ENCODE measurements around the gene KANSL3. TPM values are rescaled to one million over a fixed set of nuclear protein-coding genes. Genes with fewer than 3 reads are reported as not detected.

Gene KANSL3
- 23.9 and 26.9 TPM in 2 replicates for total RNA-seq (2014; rRNA removed; shearing (Covaris generic))
- polyA plus RNA-seq (2016; fragmentation: Nextera tagmentation; extraction: Ambion mirVana): 15.0 and 15.6 TPM in 2 replicates

GRCh38 chr2:96638144-96639121 is at the start of gene KANSL3:
TSS of gene KANSL3 (minus strand) at chr2:96638312. CDS start at chr2:96637135, 1,177 bp downstream.
- in situ Hi-C loops (cut with MboI): no loop called here
- TF ChIP-seq EZH2phosphoT487 (IDR thresholded peaks at IDR 0.05; ENCODE audit: insufficient read depth, low read depth) (no peak), EZH2 (IDR thresholded peaks at IDR 0.05; ENCODE audit: insufficient read depth, poor library complexity, severe bottlenecking) (no peak)
- Histone ChIP-seq H3K9me2 (ENCODE audit: insufficient read depth) (no peaks in the 10 kb centered on the region), H3K9me3 (ENCODE audit: low read depth) (no peaks in the 10 kb centered on the region), H3K27ac (peak within 1 kb of the TSS; percentile 91), H3K79me2 (ENCODE audit: insufficient read depth) (peaks cover 43% of the 10 kb centered on the region), H3F3A (ENCODE audit: insufficient read depth) (no peaks in the 10 kb centered on the region), H3K36me3 (ENCODE audit: low read depth) (peaks cover 8% of the 10 kb centered on the region; the same call in 1 of the 2 replicates), H4K20me1 (ENCODE audit: insufficient read depth) (no peaks in the 10 kb centered on the region), H3K4me1 (ENCODE audit: insufficient read depth) (peaks cover 19% of the 10 kb centered on the region), H3K27me3 (replicated peaks; ENCODE audit: insufficient read depth) (no peaks in the 10 kb centered on the region), H2AFZ (peak within 1 kb of the TSS; percentile 93), H3K9ac (peak within 1 kb of the TSS; percentile 93), H3K4me3 (peak within 1 kb of the TSS; percentile 80), H3K4me2 (ENCODE audit: unreplicated experiment) (peak within 1 kb of the TSS; percentile 94)
- DNase-seq: peak; percentile 97
- WGBS, 2 experiments (ENCODE audit: low coverage in 1 of 2, low lambda C conversion rate in 2 of 2, missing lambda C conversion rate in 2 of 2): 9% methylated on average over 63 to 66 of the region's 67 CpGs

DNA sequence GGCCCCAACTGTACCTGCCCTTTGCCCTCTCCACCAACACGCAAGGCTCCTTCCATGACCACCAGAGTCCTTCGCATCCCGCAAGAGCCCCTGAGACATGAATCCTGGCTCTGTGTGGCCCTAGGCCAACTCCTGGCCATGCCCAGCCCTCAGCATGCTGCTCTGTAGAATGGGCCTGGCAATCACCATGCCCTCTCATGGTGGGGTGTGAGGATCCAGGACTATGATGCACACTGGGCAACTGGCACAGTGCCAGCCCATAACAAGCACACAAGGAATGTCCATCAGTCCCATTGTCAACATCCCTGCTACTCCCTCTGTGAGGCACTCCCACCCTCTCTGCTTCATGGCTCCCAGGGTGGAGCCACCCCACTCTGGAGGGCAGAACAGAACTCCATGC is 49.2 kb upstream of the KANSL3 start:
- no peak overlapping the region for H3K4me2 ChIP-seq (ENCODE audit: unreplicated experiment)
- H2AFZ ChIP-seq: no peak overlapping the region
- 98 to 99% methylated on average over 3 of the region's 3 CpGs for WGBS, 2 experiments (ENCODE audit: low coverage in 1 of 2, low lambda C conversion rate in 2 of 2, missing lambda C conversion rate in 2 of 2)
- H3K9me2 ChIP-seq (ENCODE audit: insufficient read depth): no peaks in the 10 kb centered on the region
- no peaks in the 10 kb centered on the region for H3K4me1 ChIP-seq (ENCODE audit: insufficient read depth)
- no peak overlapping the region for H3K9ac ChIP-seq
- H3F3A ChIP-seq (ENCODE audit: insufficient read depth): no peaks in the 10 kb centered on the region
- no peaks in the 10 kb centered on the region for H3K36me3 ChIP-seq (ENCODE audit: low read depth)
- H3K27me3 ChIP-seq (replicated peaks; ENCODE audit: insufficient read depth): no peaks in the 10 kb centered on the region
- no peaks in the 10 kb centered on the region for H3K9me3 ChIP-seq (ENCODE audit: low read depth)
- no peaks in the 10 kb centered on the region for H4K20me1 ChIP-seq (ENCODE audit: insufficient read depth)
- TF ChIP-seq EZH2 (IDR thresholded peaks at IDR 0.05; ENCODE audit: insufficient read depth, poor library complexity, severe bottlenecking): no peak
- TF ChIP-seq EZH2phosphoT487 (IDR thresholded peaks at IDR 0.05; ENCODE audit: insufficient read depth, low read depth): no peak
- in situ Hi-C loops (cut with MboI): no loop called here
- DNase-seq: no peak
- no peaks in the 10 kb centered on the region for H3K79me2 ChIP-seq (ENCODE audit: insufficient read depth)
- H3K4me3 ChIP-seq: no peak overlapping the region
- H3K27ac ChIP-seq: no peak overlapping the region

GRCh38 chr2:96685577-96686459 is 47.7 kb upstream of the KANSL3 start:
- Histone ChIP-seq H3K79me2 (ENCODE audit: insufficient read depth) (no peaks in the 10 kb centered on the region), H3K36me3 (ENCODE audit: low read depth) (no peaks in the 10 kb centered on the region), H3K4me1 (ENCODE audit: insufficient read depth) (no peaks in the 10 kb centered on the region), H3K9me3 (ENCODE audit: low read depth) (no peaks in the 10 kb centered on the region), H3K9me2 (ENCODE audit: insufficient read depth) (no peaks in the 10 kb centered on the region), H2AFZ (no peak overlapping the region), H3K4me2 (ENCODE audit: unreplicated experiment) (no peak overlapping the region), H3F3A (ENCODE audit: insufficient read depth) (no peaks in the 10 kb centered on the region), H3K27me3 (replicated peaks; ENCODE audit: insufficient read depth) (no peaks in the 10 kb centered on the region), H3K4me3 (no peak overlapping the region), H3K27ac (no peak overlapping the region), H4K20me1 (ENCODE audit: insufficient read depth) (no peaks in the 10 kb centered on the region), H3K9ac (no peak overlapping the region)
- no peak for DNase-seq
- in situ Hi-C loops (cut with MboI): no loop called here
- 31 to 33% methylated on average over 17 to 19 of the region's 19 CpGs for WGBS, 2 experiments (ENCODE audit: low coverage in 1 of 2, low lambda C conversion rate in 2 of 2, missing lambda C conversion rate in 2 of 2)
- TF ChIP-seq EZH2 (IDR thresholded peaks at IDR 0.05; ENCODE audit: insufficient read depth, poor library complexity, severe bottlenecking): no peak

GRCh38 chr2:96684883-96685576 is 46.9 kb upstream of the KANSL3 start:
- Histone ChIP-seq H4K20me1 (ENCODE audit: insufficient read depth) (no peaks in the 10 kb centered on the region), H3K9me2 (ENCODE audit: insufficient read depth) (no peaks in the 10 kb centered on the region), H3K27ac (no peak overlapping the region), H2AFZ (no peak overlapping the region), H3K4me3 (no peak overlapping the region), H3K79me2 (ENCODE audit: insufficient read depth) (no peaks in the 10 kb centered on the region), H3K27me3 (replicated peaks; ENCODE audit: insufficient read depth) (no peaks in the 10 kb centered on the region), H3F3A (ENCODE audit: insufficient read depth) (no peaks in the 10 kb centered on the region), H3K4me2 (ENCODE audit: unreplicated experiment) (no peak overlapping the region), H3K9ac (no peak overlapping the region), H3K9me3 (ENCODE audit: low read depth) (no peaks in the 10 kb centered on the region), H3K4me1 (ENCODE audit: insufficient read depth) (no peaks in the 10 kb centered on the region), H3K36me3 (ENCODE audit: low read depth) (no peaks in the 10 kb centered on the region)
- WGBS, 2 experiments (ENCODE audit: low coverage in 1 of 2, low lambda C conversion rate in 2 of 2, missing lambda C conversion rate in 2 of 2): 48 to 50% methylated on average over 16 of the region's 16 CpGs
- no peak for DNase-seq
- no peak for TF ChIP-seq EZH2 (IDR thresholded peaks at IDR 0.05; ENCODE audit: insufficient read depth, poor library complexity, severe bottlenecking)
- no peak for TF ChIP-seq EZH2phosphoT487 (IDR thresholded peaks at IDR 0.05; ENCODE audit: insufficient read depth, low read depth)
- in situ Hi-C loops (cut with MboI): no loop called here
